Upper lobe of left lung (tissue), 4 donors: Measurements from ENCODE around the gene COL8A1.

ENCODE experiments used
- CTCF ChIP-seq, 6 experiments: fragments of 450-650 bp in 4 of 6; fragments of 200-600 bp in 2 of 6; sonication (generic) in 2 of 6; IDR thresholded peaks; one replicate each; pipeline ENCODE4 v1.5.1; 2016 to 2019; ENCODE audit warnings: antibody characterized with exemption in 6 of 6
- EP300 ChIP-seq, 4 donors: sonication (generic); formaldehyde crosslinking; IDR thresholded peaks; one replicate each; pipeline ENCODE4 v1.5.1; 2017; ENCODE audit warnings: antibody characterized with exemption in 4 of 4, control low read depth in 2 of 4
- POLR2A ChIP-seq, 4 donors: fragments of 450-650 bp; IDR thresholded peaks; one replicate each; pipeline ENCODE4 v1.5.1; 2016 to 2017; ENCODE audit warnings: antibody characterized with exemption in 4 of 4, mild to moderate bottlenecking in 2 of 4
- POLR2AphosphoS5 ChIP-seq, 2 donors: sonication (generic); formaldehyde crosslinking; IDR thresholded peaks; one replicate each; pipeline ENCODE4 v1.5.1; 2017; ENCODE audit warnings: antibody characterized with exemption in 2 of 2

- no peak for TF ChIP-seq POLR2AphosphoS5 (IDR thresholded peaks at IDR 0.05)
- TF ChIP-seq CTCF (IDR thresholded peaks at IDR 0.05), result no peak
- TF ChIP-seq POLR2A (IDR thresholded peaks at IDR 0.05), result no peak
- TF ChIP-seq EP300 (IDR thresholded peaks at IDR 0.05), result no peak
These were observed 133.8 kb downstream of the COL8A1 start for GRCh38 chr3:99772171-99772570.
